T-helper 22 cell (primary cell): ENCODE results near the gene RPSA.
"Not testable (repeated sequence)": the region's sequence is repeated elsewhere in the genome, so short reads cannot be mapped to it uniquely, and the experiment has no call there.

Experiments used
- DNase-seq: peaks from one replicate; pipeline ENCODE4 v3.0.0-alpha.2; 2020; ENCODE audit warnings: low read depth

The RPSA gene

GRCh38 chr3:39456159-39456558, 49.6 kb downstream of the RPSA start:
- DNase-seq = no peak

DNA sequence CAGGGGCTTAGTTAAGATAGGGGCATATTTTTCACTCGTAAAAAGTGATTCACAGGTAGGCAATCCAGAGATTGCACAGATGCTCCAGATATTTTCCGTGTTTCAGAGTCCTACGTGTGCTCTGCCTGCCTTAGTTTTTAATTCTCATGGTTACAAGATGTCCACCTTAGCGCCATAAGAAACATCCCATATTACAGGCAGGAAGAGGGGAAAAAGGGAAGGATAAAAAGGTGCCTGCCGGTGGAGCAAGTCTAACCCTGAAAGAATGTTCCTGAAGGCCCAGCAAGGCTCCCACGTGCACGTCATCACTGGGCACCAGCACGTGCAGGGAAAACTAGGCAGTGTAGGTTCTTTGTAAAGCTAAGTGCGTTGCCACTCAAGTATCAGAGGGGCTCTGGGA, 50.8 kb downstream of the RPSA start:
- no peak for DNase-seq

- DNase-seq = not testable (repeated sequence)
Observed at GRCh38 chr3:39458579-39458978, 52.1 kb downstream of the RPSA start.

- no peak for DNase-seq
Observed at GRCh38 chr3:39460677-39461076, 54.2 kb downstream of the RPSA start.
